GM23338 (cell line): ENCODE measurements around the gene RSBN1L. TPM values are rescaled to one million over a fixed set of nuclear protein-coding genes. Genes with fewer than 3 reads are reported as not detected.

Experiments
- ATAC-seq: fragments of 200-7000 bp; cut with Tn5 transposase; 3 replicates; pipeline ENCODE4 v1.9.1; 2020
- DNase-seq: peaks from one replicate; pipeline ENCODE4 v3.0.0-alpha.2; 2015; ENCODE audit warnings: low spot score
- H2AFZ ChIP-seq: fragments of 200-600 bp; sonication (generic); 2 replicates; pipeline ENCODE4 v1.8.0; 2016; ENCODE audit warnings: antibody characterized with exemption, mild to moderate bottlenecking, moderate library complexity
- H3F3A ChIP-seq: fragments of 200-600 bp; sonication (generic); replicated peaks from 2 replicates; pipeline ENCODE4 v1.8.0; 2017; ENCODE audit warnings: antibody characterized with exemption, mixed run types, low read depth
- H3K27ac ChIP-seq: fragments of 200-600 bp; sonication (generic); 2 replicates; pipeline ENCODE4 v1.6.1; 2016; ENCODE audit warnings: low read depth
- H3K27me3 ChIP-seq: fragments of 200-600 bp; sonication (generic); 2 replicates; pipeline ENCODE4 v1.8.0; 2016; ENCODE audit warnings: mild to moderate bottlenecking, mixed run types, moderate library complexity; ENCODE audit not compliant: insufficient read depth
- H3K36me3 ChIP-seq: fragments of 200-600 bp; sonication (generic); 2 replicates; pipeline ENCODE4 v1.8.0; 2016; ENCODE audit warnings: mild to moderate bottlenecking; ENCODE audit not compliant: insufficient read depth
- H3K4me1 ChIP-seq: fragments of 200-600 bp; sonication (generic); 2 replicates; pipeline ENCODE4 v1.8.0; 2016; ENCODE audit warnings: mild to moderate bottlenecking, moderate library complexity; ENCODE audit not compliant: insufficient read depth
- H3K4me2 ChIP-seq: fragments of 200-600 bp; sonication (generic); 2 replicates; pipeline ENCODE4 v1.7.1; 2017; ENCODE audit warnings: mixed run types
- H3K4me3 ChIP-seq: fragments of 200-600 bp; sonication (generic); 2 replicates; pipeline ENCODE4 v1.6.1; 2016; ENCODE audit warnings: mixed run types
- H3K79me2 ChIP-seq: fragments of 200-600 bp; sonication (generic); replicated peaks from 2 replicates; pipeline ENCODE4 v1.8.0; 2017; ENCODE audit warnings: mild to moderate bottlenecking; ENCODE audit not compliant: insufficient read depth
- H3K9me2 ChIP-seq: fragments of 200-600 bp; sonication (generic); 2 replicates; pipeline ENCODE4 v1.8.0; 2017; ENCODE audit not compliant: insufficient read depth
- H4K20me1 ChIP-seq: fragments of 200-600 bp; sonication (generic); replicated peaks from 2 replicates; pipeline ENCODE4 v1.8.0; 2017; ENCODE audit warnings: mild to moderate bottlenecking; ENCODE audit not compliant: insufficient read depth
- H3K27ac Mint-ChIP-seq: 2 replicates; pipeline ENCODE4 v1.8.0; 2020; ENCODE audit warnings: inconsistent platforms, mild to moderate bottlenecking, moderate library complexity, mixed read lengths
- H3K27me3 Mint-ChIP-seq: 3 replicates; pipeline ENCODE4 v1.8.0; 2022; ENCODE audit warnings: low read depth, mild to moderate bottlenecking, moderate library complexity, mixed read lengths, inconsistent platforms; ENCODE audit not compliant: insufficient read depth, poor library complexity
- H3K36me3 Mint-ChIP-seq: 3 replicates; pipeline ENCODE4 v1.8.0; 2021; ENCODE audit warnings: low read depth, mild to moderate bottlenecking, inconsistent platforms, moderate library complexity, mixed read lengths
- H3K4me1 Mint-ChIP-seq: 3 replicates; pipeline ENCODE4 v1.8.0; 2020; ENCODE audit warnings: mild to moderate bottlenecking, inconsistent platforms, mixed read lengths
- H3K4me3 Mint-ChIP-seq: 3 replicates; pipeline ENCODE4 v1.8.0; 2021; ENCODE audit warnings: moderate library complexity, mild to moderate bottlenecking, inconsistent platforms, mixed read lengths
- H3K9me3 Mint-ChIP-seq: 3 replicates; pipeline ENCODE4 v1.8.0; 2020; ENCODE audit warnings: moderate library complexity, mild to moderate bottlenecking, inconsistent platforms, mixed read lengths
- CREB1 ChIP-seq: fragments of 250-450 bp; sonication (Bioruptor Pico); IDR thresholded peaks from 2 replicates; pipeline ENCODE4 v1.5.0; 2020; ENCODE audit warnings: low read depth, mild to moderate bottlenecking, moderate library complexity
- CTCF ChIP-seq, 2 experiments: fragments of 200-600 bp in 1 of 2; sonication (generic) in 1 of 2; conservative IDR thresholded peaks; 2 replicates each; pipeline versions ENCODE4 v1.5.1 to v1.6.1; 2016 to 2017; ENCODE audit warnings: antibody characterized with exemption in 2 of 2, low read depth in 2 of 2, mild to moderate bottlenecking in 2 of 2, moderate library complexity in 1 of 2
- ETS1 ChIP-seq: IDR thresholded peaks from 2 replicates; pipeline ENCODE4 v1.6.1; 2016; ENCODE audit warnings: antibody characterized with exemption
- EZH2 ChIP-seq: fragments of 200-600 bp; sonication (generic); IDR thresholded peaks from one replicate; pipeline ENCODE4 v1.8.0; 2017; ENCODE audit warnings: antibody characterized with exemption, mild to moderate bottlenecking, low read depth; ENCODE audit not compliant: unreplicated experiment
- EZH2phosphoT487 ChIP-seq: fragments of 200-600 bp; sonication (generic); IDR thresholded peaks from one replicate; pipeline ENCODE4 v1.8.1; 2018; ENCODE audit warnings: antibody characterized with exemption; ENCODE audit not compliant: unreplicated experiment
- JUNB ChIP-seq: IDR thresholded peaks from one replicate; pipeline ENCODE4 v1.6.1; 2016; ENCODE audit warnings: antibody characterized with exemption; ENCODE audit not compliant: unreplicated experiment
- NANOG ChIP-seq: IDR thresholded peaks from 2 replicates; pipeline ENCODE4 v1.6.1; 2016; ENCODE audit warnings: antibody characterized with exemption, borderline replicate concordance
- POLR2AphosphoS5 ChIP-seq: IDR thresholded peaks from 2 replicates; pipeline ENCODE4 v1.6.1; 2016; ENCODE audit warnings: antibody characterized with exemption, low read depth
- REST ChIP-seq: IDR thresholded peaks from one replicate; pipeline ENCODE4 v1.6.1; 2018; ENCODE audit warnings: antibody characterized with exemption; ENCODE audit not compliant: unreplicated experiment
- STAT1 ChIP-seq: IDR thresholded peaks from one replicate; pipeline ENCODE4 v1.6.1; 2016; ENCODE audit warnings: antibody characterized with exemption; ENCODE audit not compliant: unreplicated experiment
- ZNF114 ChIP-seq: fragments of 250-450 bp; sonication (Bioruptor Pico); IDR thresholded peaks from 2 replicates; pipeline ENCODE4 v1.5.0; 2020; ENCODE audit warnings: mild to moderate bottlenecking, moderate library complexity
- ZNF331 ChIP-seq: fragments of 250-450 bp; sonication (Bioruptor Pico); IDR thresholded peaks from 2 replicates; pipeline ENCODE4 v1.5.0; 2020; ENCODE audit warnings: low read depth, mild to moderate bottlenecking, moderate library complexity
- ZNF462 ChIP-seq: fragments of 250-450 bp; sonication (Bioruptor Pico); IDR thresholded peaks from 2 replicates; pipeline ENCODE4 v1.5.0; 2020; ENCODE audit warnings: mild to moderate bottlenecking, moderate library complexity
- polyA plus RNA-seq: library from polyadenylated mRNA; unstranded; fragments of >200 nt; fragmentation: Nextera tagmentation; extraction: Ambion mirVana; gene quantifications from 2 replicates; pipeline ENCODE4 v1.2.1, GENCODE V29; 2016
- total RNA-seq: library from RNA; depleted of rRNA; stranded (reverse); fragments of >200 nt; shearing (Covaris generic); gene quantifications from 2 replicates; pipeline ENCODE4 v1.2.3, GENCODE V29; 2014

The RSBN1L gene
- total and polyA plus RNA-seq, 2 experiments from 2014 or later = 9.7 to 19.7 TPM

DNA sequence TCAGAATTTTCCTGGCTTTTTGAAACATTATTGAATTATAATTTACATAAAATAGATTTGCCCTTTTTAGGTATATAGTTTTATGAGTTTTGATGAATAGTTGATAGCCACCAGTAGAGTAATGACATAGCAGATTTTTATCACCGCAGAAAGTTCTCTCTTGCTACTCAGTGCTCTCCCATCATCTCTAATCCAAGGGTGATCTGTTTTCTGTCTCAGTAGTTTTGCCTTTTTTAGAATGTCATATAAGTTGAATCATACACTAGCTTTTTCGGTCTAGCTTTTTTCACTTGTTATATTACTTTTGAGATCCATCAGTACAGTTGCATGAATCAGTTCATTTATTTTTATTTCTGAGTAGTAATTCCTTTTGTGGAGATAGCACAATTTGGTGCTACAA, 17.9 kb downstream of the RSBN1L start:
- TF ChIP-seq ZNF462 (CRISPR knock-in tag) = no peak
- TF ChIP-seq REST = no peak
- TF ChIP-seq ETS1 = no peak
- TF ChIP-seq CREB1 (CRISPR knock-in tag) = no peak
- no peak for TF ChIP-seq ZNF331 (CRISPR knock-in tag)
- TF ChIP-seq ZNF114 (CRISPR knock-in tag) = no peak
- TF ChIP-seq EZH2phosphoT487 = no peak
- no peak for TF ChIP-seq POLR2AphosphoS5
- no peak for TF ChIP-seq JUNB
- TF ChIP-seq CTCF (conservative IDR thresholded peaks at IDR 0.05; ENCODE audit: low read depth in 2 of 2) = no peak
- TF ChIP-seq STAT1 = no peak
- TF ChIP-seq NANOG = no peak
- no peak for TF ChIP-seq EZH2
- Histone ChIP-seq H4K20me1 (peaks cover 26% of the 10 kb centered on the region), H3K36me3 (no peaks in the 10 kb centered on the region), H2AFZ (no peak overlapping the region), H3K27me3 (no peaks in the 10 kb centered on the region), H3K4me1 (no peaks in the 10 kb centered on the region), H3K4me2 (no peak overlapping the region), H3K79me2 (peaks cover 100% of the 10 kb centered on the region), H3K27ac (no peak overlapping the region; the same call in 1 of the 2 replicates), H3K4me3 (no peak overlapping the region), H3K9me2 (no peaks in the 10 kb centered on the region), H3F3A (no peaks in the 10 kb centered on the region)
- Mint-ChIP-seq H3K4me3 (no peak overlapping the region), H3K27me3 (peaks cover 1% of the 10 kb centered on the region), H3K9me3 (no peaks in the 10 kb centered on the region; the same call in 2 of the 3 replicates), H3K27ac (no peak overlapping the region), H3K36me3 (peaks cover 5% of the 10 kb centered on the region; the same call in 1 of the 3 replicates), H3K4me1 (no peaks in the 10 kb centered on the region)
- DNase-seq (no peak), ATAC-seq (no peak)
